Measurements from ENCODE around the gene SYDE1. TPM values are rescaled to one million over a fixed set of nuclear protein-coding genes. Genes with fewer than 3 reads are reported as not detected.

Gene SYDE1
- total RNA-seq, 3 donors from 2014 or later, result 3.8 to 32.5 (median 4.1) TPM

GRCh38 chr19:15115080-15115479, 7.9 kb downstream of the SYDE1 start:
- no peak for ATAC-seq
- Histone ChIP-seq H3K4me1 (ENCODE audit: low read depth) (no peaks in the 10 kb centered on the region), H3K9me3 (no peaks in the 10 kb centered on the region), H3K4me3 (no peak overlapping the region), H3K36me3 (ENCODE audit: low read depth) (peaks cover 13% of the 10 kb centered on the region)
- DNase-seq, result peak in 2 of 3 donors; percentile 53 to 65
- intact Hi-C loops (cut with DNase I, micrococcal nuclease), result no loop called here
- TF ChIP-seq CTCF (IDR thresholded peaks at IDR 0.05), result no peak

GRCh38 chr19:15115762-15116615, 8.8 kb downstream of the SYDE1 start:
- Histone ChIP-seq H3K4me1 (ENCODE audit: low read depth) (no peaks in the 10 kb centered on the region), H3K4me3 (no peak overlapping the region), H3K36me3 (ENCODE audit: low read depth) (peaks cover 13% of the 10 kb centered on the region), H3K9me3 (no peaks in the 10 kb centered on the region)
- ATAC-seq, result no peak
- intact Hi-C loops (cut with DNase I, micrococcal nuclease), result no loop called here
- TF ChIP-seq CTCF (IDR thresholded peaks at IDR 0.05), result no peak
- DNase-seq, result no peak

- intact Hi-C loops (cut with DNase I, micrococcal nuclease), result no loop called here
- no peak for ATAC-seq
- no peak for TF ChIP-seq CTCF (IDR thresholded peaks at IDR 0.05)
- Histone ChIP-seq H3K36me3 (ENCODE audit: low read depth) (peaks cover 13% of the 10 kb centered on the region), H3K4me1 (ENCODE audit: low read depth) (no peaks in the 10 kb centered on the region), H3K9me3 (no peaks in the 10 kb centered on the region), H3K4me3 (no peak overlapping the region)
- DNase-seq, result no peak
These were observed 9.7 kb downstream of the SYDE1 start for GRCh38 chr19:15116856-15117255.

GRCh38 chr19:15118248-15118647, 11.0 kb downstream of the SYDE1 start:
- TF ChIP-seq CTCF (IDR thresholded peaks at IDR 0.05), result no peak
- intact Hi-C loops (cut with DNase I, micrococcal nuclease), result no loop called here
- peaks cover 13% of the 10 kb centered on the region for H3K36me3 ChIP-seq (ENCODE audit: low read depth)
- no peaks in the 10 kb centered on the region for H3K9me3 ChIP-seq
- ATAC-seq, result peak; percentile 60
- no peak for DNase-seq
- no peaks in the 10 kb centered on the region for H3K4me1 ChIP-seq (ENCODE audit: low read depth)
- H3K4me3 ChIP-seq, result no peak overlapping the region

- Histone ChIP-seq H3K4me3 (no peak overlapping the region), H3K9me3 (no peaks in the 10 kb centered on the region), H3K36me3 (ENCODE audit: low read depth) (peaks cover 13% of the 10 kb centered on the region), H3K4me1 (ENCODE audit: low read depth) (no peaks in the 10 kb centered on the region)
- no peak for TF ChIP-seq CTCF (IDR thresholded peaks at IDR 0.05)
- intact Hi-C loops (cut with DNase I, micrococcal nuclease), result no loop called here
- ATAC-seq (no peak), DNase-seq (no peak)
These were observed 11.7 kb downstream of the SYDE1 start for GRCh38 chr19:15118789-15119494.

All from mucosa of descending colon (tissue), 3 donors.